ENCODE measurements around the gene STK32C. TPM values are rescaled to one million over a fixed set of nuclear protein-coding genes. Genes with fewer than 3 reads are reported as not detected.

STK32C gene
- polyA plus RNA-seq, 1 donor from 2014 or later: 23.2 TPM

GRCh38 chr10:132229834-132230556, 77.8 kb downstream of the STK32C start:
- Histone ChIP-seq H3K9ac (ENCODE audit: low read length) (no peak overlapping the region), H4K20me1 (ENCODE audit: insufficient read depth) (no peaks in the 10 kb centered on the region), H3K27me3 (ENCODE audit: insufficient read depth, low read depth, low read length) (no peaks in the 10 kb centered on the region), H2AFZ (ENCODE audit: low read depth, low read length) (no peak overlapping the region), H3K79me2 (replicated peaks; ENCODE audit: insufficient read depth, low read length) (no peaks in the 10 kb centered on the region), H3K4me3 (ENCODE audit: low read length) (no peak overlapping the region), H3F3A (ENCODE audit: insufficient read depth, low read length, poor library complexity, severe bottlenecking) (no peaks in the 10 kb centered on the region), H3K9me3 (ENCODE audit: low read length) (no peaks in the 10 kb centered on the region), H3K4me2 (ENCODE audit: low read length) (no peak overlapping the region), H3K9me2 (ENCODE audit: insufficient read depth, low read length) (no peaks in the 10 kb centered on the region), H3K27ac (ENCODE audit: low read length) (no peak overlapping the region), H3K36me3 (ENCODE audit: insufficient read depth, low read length) (no peaks in the 10 kb centered on the region)
- TF ChIP-seq TAF1 (IDR thresholded peaks at IDR 0.05; ENCODE audit: low read depth) (no peak), EZH2 (IDR thresholded peaks at IDR 0.05; ENCODE audit: borderline replicate concordance, insufficient read depth, low read length, poor library complexity, severe bottlenecking) (no peak), EP300 (conservative IDR thresholded peaks at IDR 0.05; ENCODE audit: poor library complexity, severe bottlenecking) (no peak), RAD21 (conservative IDR thresholded peaks at IDR 0.05) (no peak)

GRCh38 chr10:132229096-132229495, 78.7 kb downstream of the STK32C start:
- Histone ChIP-seq H3K27ac (ENCODE audit: low read length) (no peak overlapping the region), H3K9ac (ENCODE audit: low read length) (no peak overlapping the region), H3K9me3 (ENCODE audit: low read length) (no peaks in the 10 kb centered on the region), H3K4me3 (ENCODE audit: low read length) (peak overlapping the region; percentile 7), H2AFZ (ENCODE audit: low read depth, low read length) (no peak overlapping the region), H3K79me2 (replicated peaks; ENCODE audit: insufficient read depth, low read length) (no peaks in the 10 kb centered on the region), H3K27me3 (ENCODE audit: insufficient read depth, low read depth, low read length) (no peaks in the 10 kb centered on the region), H4K20me1 (ENCODE audit: insufficient read depth) (no peaks in the 10 kb centered on the region), H3K9me2 (ENCODE audit: insufficient read depth, low read length) (no peaks in the 10 kb centered on the region), H3K36me3 (ENCODE audit: insufficient read depth, low read length) (no peaks in the 10 kb centered on the region), H3K4me2 (ENCODE audit: low read length) (no peak overlapping the region), H3F3A (ENCODE audit: insufficient read depth, low read length, poor library complexity, severe bottlenecking) (no peaks in the 10 kb centered on the region)
- TF ChIP-seq REST (IDR thresholded peaks at IDR 0.05; ENCODE audit: borderline replicate concordance) (no peak), MXI1 (conservative IDR thresholded peaks at IDR 0.05; ENCODE audit: poor library complexity, severe bottlenecking) (no peak), RAD21 (conservative IDR thresholded peaks at IDR 0.05) (no peak)

DNA sequence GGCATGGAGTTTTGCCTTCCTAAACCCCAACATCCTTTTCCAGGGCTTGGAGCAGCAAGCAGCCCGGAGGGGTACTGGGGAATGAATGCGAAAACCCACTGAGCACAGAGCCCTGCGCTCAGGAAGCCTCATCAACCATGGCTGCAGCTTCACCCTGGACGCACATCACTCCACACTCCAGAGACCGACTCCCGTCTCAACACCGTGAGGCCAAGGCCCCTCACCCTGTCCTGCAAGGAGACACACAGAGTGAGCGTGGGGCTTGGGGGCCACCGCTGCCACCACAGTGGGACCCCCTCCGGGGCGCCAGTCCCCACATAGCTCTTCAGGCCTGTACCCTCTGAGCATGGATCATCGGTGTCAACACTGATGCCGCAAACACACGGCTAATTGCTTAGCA, 79.1 kb downstream of the STK32C start:
- H4K20me1 ChIP-seq (ENCODE audit: insufficient read depth): no peaks in the 10 kb centered on the region
- H3K79me2 ChIP-seq (replicated peaks; ENCODE audit: insufficient read depth, low read length): no peaks in the 10 kb centered on the region
- H2AFZ ChIP-seq (ENCODE audit: low read depth, low read length): no peak overlapping the region
- H3K27me3 ChIP-seq (ENCODE audit: insufficient read depth, low read depth, low read length): no peaks in the 10 kb centered on the region
- TF ChIP-seq POLR2AphosphoS5 (IDR thresholded peaks at IDR 0.05) (peak; percentile 34), SMC3 (conservative IDR thresholded peaks at IDR 0.05; ENCODE audit: poor library complexity) (no peak), CTCF (IDR thresholded peaks at IDR 0.05; ENCODE audit: poor library complexity, severe bottlenecking) (no peak)
- no peaks in the 10 kb centered on the region for H3K36me3 ChIP-seq (ENCODE audit: insufficient read depth, low read length)
- H3K9me2 ChIP-seq (ENCODE audit: insufficient read depth, low read length): no peaks in the 10 kb centered on the region
- no peaks in the 10 kb centered on the region for H3F3A ChIP-seq (ENCODE audit: insufficient read depth, low read length, poor library complexity, severe bottlenecking)
- H3K4me2 ChIP-seq (ENCODE audit: low read length): no peak overlapping the region
- H3K27ac ChIP-seq (ENCODE audit: low read length): no peak overlapping the region
- H3K4me3 ChIP-seq (ENCODE audit: low read length): peak overlapping the region; percentile 7
- H3K9ac ChIP-seq (ENCODE audit: low read length): no peak overlapping the region
- no peaks in the 10 kb centered on the region for H3K9me3 ChIP-seq (ENCODE audit: low read length)

Data from neural cell (in vitro differentiated cells).